Calu3 (cell line): Measurements from ENCODE around the gene HSPA1A. TPM values are rescaled to one million over a fixed set of nuclear protein-coding genes. Genes with fewer than 3 reads are reported as not detected.
A peak's percentile ranks its signal among the peaks of the same experiment; 100 is the strongest.

ENCODE experiments used
- BruUV-seq: library from RNA; stranded (reverse); fragments of 400-500 nt; replicated peaks from 2 replicates; lab custom pipeline; 2021; lab: Mats Ljungman, UMichigan
- CTCF ChIA-PET: fragments of 300-600 bp; sonication (Branson Sonifier 250); formaldehyde crosslinking; loops from one replicate; lab custom pipeline; 2022; ENCODE audit warnings: antibody characterized with exemption; lab: Charles Lee
- DNase-seq: peaks from one replicate; pipeline ENCODE4 v3.0.0; 2022
- H3K27ac Mint-ChIP-seq: one replicate; pipeline ENCODE4 v1.8.0; 2022; ENCODE audit warnings: mixed read lengths; ENCODE audit not compliant: unreplicated experiment
- H3K27me3 Mint-ChIP-seq: one replicate; pipeline ENCODE4 v1.8.0; 2022; ENCODE audit warnings: mixed read lengths; ENCODE audit not compliant: unreplicated experiment
- H3K36me3 Mint-ChIP-seq: one replicate; pipeline ENCODE4 v1.8.0; 2022; ENCODE audit warnings: mild to moderate bottlenecking, moderate library complexity, mixed read lengths; ENCODE audit not compliant: insufficient read depth, unreplicated experiment
- H3K4me1 Mint-ChIP-seq: one replicate; pipeline ENCODE4 v1.8.0; 2022; ENCODE audit warnings: mild to moderate bottlenecking, low read depth, mixed read lengths; ENCODE audit not compliant: unreplicated experiment
- H3K4me3 Mint-ChIP-seq: one replicate; pipeline ENCODE4 v1.8.0; 2022; ENCODE audit warnings: mild to moderate bottlenecking, low read depth, moderate library complexity, mixed read lengths; ENCODE audit not compliant: unreplicated experiment
- H3K9me3 Mint-ChIP-seq: one replicate; pipeline ENCODE4 v1.8.0; 2022; ENCODE audit warnings: low read depth, mixed read lengths; ENCODE audit not compliant: unreplicated experiment
- CTCF ChIP-seq: fragments of 200-600 bp; IDR thresholded peaks from one replicate; pipeline ENCODE4 v1.8.0; 2022; ENCODE audit warnings: antibody characterized with exemption; ENCODE audit not compliant: unreplicated experiment
- intact Hi-C: fragments of 100-400 bp; cut with micrococcal nuclease; formaldehyde crosslinking; loops from one replicate; pipeline ENCODE4 v1.10.0; 2022; ENCODE audit not compliant: unreplicated experiment
- total RNA-seq: library from RNA; stranded (reverse); gene quantifications from 2 replicates; pipeline ENCODE4 v1.2.3, GENCODE V29; 2022

Gene HSPA1A
- total RNA-seq, 1 experiment from 2014 or later = 1,263 TPM

- H3K27ac Mint-ChIP-seq = peak overlapping the region; percentile 100
- H3K9me3 Mint-ChIP-seq = no peaks in the 10 kb centered on the region
- H3K4me1 Mint-ChIP-seq = peaks cover 50% of the 10 kb centered on the region
- H3K36me3 Mint-ChIP-seq = peaks cover 77% of the 10 kb centered on the region
- BruUV-seq = TSS peak; percentile 85
- peak overlapping the region; percentile 80 for H3K4me3 Mint-ChIP-seq
- peaks cover 13% of the 10 kb centered on the region for H3K27me3 Mint-ChIP-seq
- peak; percentile 92 for DNase-seq
- TF ChIP-seq CTCF = no peak
- CTCF ChIA-PET = interaction anchor here (0.6 to 2.5 kb wide), 13 partner anchors 10 to 97 kb away, joined by 3 to 16 read pairs (median 4); partner anchors contain the start of genes HSPA1A, HSPA1L, LSM2 and MSH5
- intact Hi-C loops = no loop called here
These were observed 11.5 kb downstream of the HSPA1A start for GRCh38 chr6:31826793-31827285.

- H3K27me3 Mint-ChIP-seq = peaks cover 13% of the 10 kb centered on the region
- intact Hi-C loops = no loop called here
- no TSS peak for BruUV-seq
- peaks cover 77% of the 10 kb centered on the region for H3K36me3 Mint-ChIP-seq
- H3K4me3 Mint-ChIP-seq = peak within 1 kb of the TSS; percentile 80
- TF ChIP-seq CTCF = no peak
- peak within 1 kb of the TSS; percentile 100 for H3K27ac Mint-ChIP-seq
- H3K4me1 Mint-ChIP-seq = peaks cover 45% of the 10 kb centered on the region
- H3K9me3 Mint-ChIP-seq = no peaks in the 10 kb centered on the region
- CTCF ChIA-PET = interaction anchor here (0.5 to 2.5 kb wide), 12 partner anchors 9 to 218 kb away, joined by 3 to 16 read pairs (median 4); partner anchors contain the start of genes HSPA1A, HSPA1L, LSM2 and MSH5
- peak; percentile 100 for DNase-seq
These were observed 12.1 kb downstream of the HSPA1A start, which contains the start of gene HSPA1B for GRCh38 chr6:31827286-31828079. TSS of gene HSPA1B (plus strand) at chr6:31827738. CDS start at chr6:31827951, 213 bp downstream.

GRCh38 chr6:31829633-31830283, 14.4 kb downstream of the HSPA1A start:
- BruUV-seq = no TSS peak
- Mint-ChIP-seq H3K4me3 (peak overlapping the region; percentile 89), H3K27ac (peak overlapping the region; percentile 94), H3K36me3 (peaks cover 86% of the 10 kb centered on the region), H3K9me3 (no peaks in the 10 kb centered on the region), H3K4me1 (peaks cover 34% of the 10 kb centered on the region), H3K27me3 (peaks cover 13% of the 10 kb centered on the region)
- intact Hi-C loops = loop anchor here (2.0 to 5.0 kb wide), 3 partner anchors 37 to 149 kb away; partner anchors contain the start of gene LY6G5C
- TF ChIP-seq CTCF = no peak
- CTCF ChIA-PET = interaction anchor here (0.6 to 3.8 kb wide), 16 partner anchors 8 to 178 kb away, joined by 3 to 51 read pairs (median 4); partner anchors contain the start of genes HSPA1A, HSPA1L and LSM2
- no peak for DNase-seq

- DNase-seq = no peak
- BruUV-seq = no TSS peak
- H3K36me3 Mint-ChIP-seq = peaks cover 87% of the 10 kb centered on the region
- H3K9me3 Mint-ChIP-seq = no peaks in the 10 kb centered on the region
- H3K4me3 Mint-ChIP-seq = peak overlapping the region; percentile 89
- peak overlapping the region; percentile 94 for H3K27ac Mint-ChIP-seq
- CTCF ChIA-PET = interaction anchor here (0.6 to 3.8 kb wide), 15 partner anchors 11 to 336 kb away, joined by 3 to 51 read pairs (median 3); partner anchors contain the start of genes HSPA1A, HSPA1L, LSM2 and VARS1
- intact Hi-C loops = loop anchor here (2.0 to 5.0 kb wide), 3 partner anchors 39 to 150 kb away; partner anchors contain the start of gene LY6G5C
- peaks cover 13% of the 10 kb centered on the region for H3K27me3 Mint-ChIP-seq
- no peak for TF ChIP-seq CTCF
- peaks cover 25% of the 10 kb centered on the region for H3K4me1 Mint-ChIP-seq
These were observed 15.6 kb downstream of the HSPA1A start for GRCh38 chr6:31830886-31831335.
